ENCODE measurements around the gene MYBPC2. TPM values are rescaled to one million over a fixed set of nuclear protein-coding genes. Genes with fewer than 3 reads are reported as not detected.

MYBPC2 gene
- total RNA-seq, 2 donors from 2014 or later, result not detected

DNA sequence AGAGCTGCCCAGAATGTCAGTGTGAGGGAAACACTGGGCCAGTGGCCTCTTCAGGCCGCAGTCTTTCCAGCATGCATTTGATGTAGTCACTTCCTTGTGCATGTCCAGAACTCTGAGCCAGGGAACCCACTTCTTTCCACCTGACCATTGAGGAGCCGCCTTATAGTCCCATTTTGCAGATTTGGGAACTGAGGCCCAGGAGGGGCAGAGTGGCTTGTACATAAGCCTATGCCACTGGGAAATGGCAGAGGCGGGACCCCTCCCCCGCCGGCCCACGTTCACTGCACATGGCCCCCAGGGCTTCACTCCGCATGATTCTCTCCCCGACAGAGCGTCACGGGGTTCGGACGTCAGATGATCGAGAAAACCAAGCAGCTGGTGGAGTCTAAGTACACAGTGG, 19.6 kb upstream of the MYBPC2 start:
- no peak overlapping the region for H3K4me3 ChIP-seq
- H3K9ac ChIP-seq (ENCODE audit: low read depth in 2 of 2, low read length in 2 of 2), result no peak overlapping the region
- H3K9me3 ChIP-seq, result no peaks in the 10 kb centered on the region
- no peaks in the 10 kb centered on the region for H3K36me3 ChIP-seq
- TF ChIP-seq, protein P1, sequence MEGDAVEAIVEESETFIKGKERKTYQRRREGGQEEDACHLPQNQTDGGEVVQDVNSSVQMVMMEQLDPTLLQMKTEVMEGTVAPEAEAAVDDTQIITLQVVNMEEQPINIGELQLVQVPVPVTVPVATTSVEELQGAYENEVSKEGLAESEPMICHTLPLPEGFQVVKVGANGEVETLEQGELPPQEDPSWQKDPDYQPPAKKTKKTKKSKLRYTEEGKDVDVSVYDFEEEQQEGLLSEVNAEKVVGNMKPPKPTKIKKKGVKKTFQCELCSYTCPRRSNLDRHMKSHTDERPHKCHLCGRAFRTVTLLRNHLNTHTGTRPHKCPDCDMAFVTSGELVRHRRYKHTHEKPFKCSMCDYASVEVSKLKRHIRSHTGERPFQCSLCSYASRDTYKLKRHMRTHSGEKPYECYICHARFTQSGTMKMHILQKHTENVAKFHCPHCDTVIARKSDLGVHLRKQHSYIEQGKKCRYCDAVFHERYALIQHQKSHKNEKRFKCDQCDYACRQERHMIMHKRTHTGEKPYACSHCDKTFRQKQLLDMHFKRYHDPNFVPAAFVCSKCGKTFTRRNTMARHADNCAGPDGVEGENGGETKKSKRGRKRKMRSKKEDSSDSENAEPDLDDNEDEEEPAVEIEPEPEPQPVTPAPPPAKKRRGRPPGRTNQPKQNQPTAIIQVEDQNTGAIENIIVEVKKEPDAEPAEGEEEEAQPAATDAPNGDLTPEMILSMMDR (IDR thresholded peaks at IDR 0.05), result no peak
- H3K27me3 ChIP-seq, result peaks cover 2% of the 10 kb centered on the region
- no peak for DNase-seq
- H3K4me1 ChIP-seq, result peaks cover 5% of the 10 kb centered on the region
- no peak overlapping the region for H3K27ac ChIP-seq
- intact Hi-C loops (cut with DNase I), result loop anchor here (5.0 kb wide), 1 partner anchor 46 kb away; the partner anchor contains the start of gene NAPSA

DNA sequence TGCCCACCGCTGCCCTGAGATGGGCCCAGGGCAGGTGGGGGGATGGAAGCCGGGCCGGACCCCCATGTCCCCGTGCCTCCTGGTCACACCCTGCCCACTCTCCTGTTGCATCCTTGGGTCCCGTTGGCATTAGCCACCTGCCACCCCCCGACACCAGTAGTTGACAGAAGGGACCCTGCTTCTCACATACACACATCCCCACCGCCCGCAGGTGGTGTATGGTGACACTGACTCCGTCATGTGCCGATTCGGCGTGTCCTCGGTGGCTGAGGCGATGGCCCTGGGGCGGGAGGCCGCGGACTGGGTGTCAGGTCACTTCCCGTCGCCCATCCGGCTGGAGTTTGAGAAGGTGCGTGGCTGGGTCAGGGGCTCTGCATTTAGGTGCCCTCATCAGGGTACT, 19.2 kb upstream of the MYBPC2 start:
- Histone ChIP-seq H3K4me1 (peaks cover 5% of the 10 kb centered on the region), H3K9ac (ENCODE audit: low read depth in 2 of 2, low read length in 2 of 2) (no peak overlapping the region), H3K27me3 (peaks cover 7% of the 10 kb centered on the region), H3K4me3 (no peak overlapping the region), H3K36me3 (no peaks in the 10 kb centered on the region), H3K27ac (no peak overlapping the region), H3K9me3 (no peaks in the 10 kb centered on the region)
- TF ChIP-seq, protein P1 (IDR thresholded peaks at IDR 0.05), result no peak
- intact Hi-C loops (cut with DNase I), result loop anchor here (5.0 kb wide), 1 partner anchor 46 kb away; the partner anchor contains the start of gene NAPSA
- no peak for DNase-seq

DNA sequence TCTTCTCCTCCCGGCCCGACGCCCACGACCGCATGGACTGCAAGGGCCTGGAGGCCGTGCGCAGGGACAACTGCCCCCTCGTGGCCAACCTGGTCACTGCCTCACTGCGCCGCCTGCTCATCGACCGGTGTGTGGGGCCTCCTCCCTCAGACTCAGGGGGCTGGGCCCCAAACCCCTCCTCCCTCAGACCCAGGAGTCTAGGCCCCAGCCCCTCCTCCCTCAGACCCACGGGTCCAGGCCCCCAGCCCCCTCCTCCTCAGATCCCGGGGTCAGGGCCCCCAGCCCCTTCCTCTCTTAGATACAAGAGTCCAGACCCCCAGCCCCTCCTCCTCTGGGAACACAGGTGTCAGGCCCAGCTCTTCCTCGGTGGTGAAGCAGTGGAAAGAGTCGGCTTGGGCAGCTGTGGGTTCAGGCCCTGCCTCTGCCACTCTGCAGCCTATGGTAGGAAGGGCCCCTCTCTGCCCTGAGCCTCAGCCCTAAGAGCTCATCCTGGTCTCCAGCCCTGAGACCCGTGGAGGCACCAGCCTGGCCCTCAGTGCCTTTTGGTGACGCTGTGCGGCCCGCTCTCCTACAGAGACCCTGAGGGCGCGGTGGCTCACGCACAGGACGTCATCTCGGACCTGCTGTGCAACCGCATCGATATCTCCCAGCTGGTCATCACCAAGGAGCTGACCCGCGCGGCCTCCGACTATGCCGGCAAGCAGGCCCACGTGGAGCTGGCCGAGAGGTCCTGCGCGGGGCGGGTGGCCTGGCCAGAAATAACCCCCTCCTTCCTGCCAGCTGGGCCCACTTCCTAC, 17.6 kb upstream of the MYBPC2 start:
- TF ChIP-seq, protein P1 (IDR thresholded peaks at IDR 0.05), result peak; percentile 92
- intact Hi-C loops (cut with DNase I), result loop anchor here (5.0 kb wide), 1 partner anchor 48 kb away; the partner anchor contains the start of gene NAPSA
- peaks cover 22% of the 10 kb centered on the region for H3K27me3 ChIP-seq
- peaks cover 5% of the 10 kb centered on the region for H3K4me1 ChIP-seq
- H3K27ac ChIP-seq, result no peak overlapping the region
- no peaks in the 10 kb centered on the region for H3K36me3 ChIP-seq
- peak; percentile 75 for DNase-seq
- no peak overlapping the region for H3K9ac ChIP-seq (ENCODE audit: low read depth in 2 of 2, low read length in 2 of 2)
- H3K4me3 ChIP-seq, result no peak overlapping the region
- no peaks in the 10 kb centered on the region for H3K9me3 ChIP-seq

DNA sequence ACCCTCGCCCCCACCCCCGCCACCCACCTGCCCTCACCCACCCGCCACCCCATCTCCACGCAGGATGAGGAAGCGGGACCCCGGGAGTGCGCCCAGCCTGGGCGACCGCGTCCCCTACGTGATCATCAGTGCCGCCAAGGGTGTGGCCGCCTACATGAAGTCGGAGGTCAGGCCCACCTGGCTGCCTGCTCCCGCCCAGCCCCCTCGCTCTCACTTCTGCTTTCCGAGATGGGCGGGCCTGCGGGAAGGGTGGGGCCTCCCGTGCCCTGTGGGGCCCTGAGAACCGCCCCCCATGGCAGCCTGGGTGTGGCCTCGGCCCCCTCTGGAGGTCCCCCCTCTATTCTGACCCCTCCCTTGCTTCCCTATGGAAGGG, 17.0 kb upstream of the MYBPC2 start:
- intact Hi-C loops (cut with DNase I), result no loop called here
- Histone ChIP-seq H3K36me3 (no peaks in the 10 kb centered on the region), H3K4me3 (no peak overlapping the region)

DNA sequence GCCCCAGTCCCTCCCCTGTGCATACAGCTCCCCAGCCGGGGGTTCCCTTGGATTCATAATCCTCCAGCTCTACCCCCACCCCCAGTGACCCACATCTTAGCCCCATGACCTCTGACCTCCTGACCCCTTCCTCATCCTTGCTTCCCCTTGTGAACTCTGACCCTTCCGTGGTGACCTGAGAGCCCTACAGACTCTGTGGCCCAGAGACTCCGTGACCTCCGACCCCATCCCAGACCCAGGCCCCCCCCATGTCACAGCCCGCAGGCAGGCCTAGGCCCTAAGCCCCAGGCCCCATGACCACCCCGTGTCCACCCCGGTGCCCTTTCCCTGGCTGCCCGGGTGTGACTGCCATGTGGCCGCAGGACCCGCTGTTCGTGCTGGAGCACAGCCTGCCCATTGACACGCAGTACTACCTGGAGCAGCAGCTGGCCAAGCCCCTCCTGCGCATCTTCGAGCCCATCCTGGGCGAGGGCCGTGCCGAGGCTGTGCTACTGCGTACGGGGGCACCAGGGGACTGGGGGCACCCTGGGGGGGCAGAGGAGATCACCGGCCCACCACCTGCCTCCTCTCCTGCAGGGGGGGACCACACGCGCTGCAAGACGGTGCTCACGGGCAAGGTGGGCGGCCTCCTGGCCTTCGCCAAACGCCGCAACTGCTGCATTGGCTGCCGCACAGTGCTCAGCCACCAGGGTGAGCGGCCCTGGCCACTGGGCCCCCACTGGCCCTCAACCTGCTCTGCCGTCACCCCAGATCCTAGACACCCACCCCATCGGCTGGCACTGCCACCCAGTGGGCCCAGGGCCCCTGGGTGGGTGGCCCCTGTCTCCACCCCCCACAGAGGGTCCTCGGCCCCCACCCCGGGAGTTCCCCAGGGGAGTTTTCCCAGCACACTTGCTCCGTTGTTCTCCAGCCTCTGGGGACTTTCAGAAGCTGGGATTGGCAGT, 16.4 kb upstream of the MYBPC2 start:
- intact Hi-C loops (cut with DNase I), result no loop called here
- Histone ChIP-seq H3K27me3 (peaks cover 25% of the 10 kb centered on the region), H3K36me3 (no peaks in the 10 kb centered on the region), H3K9me3 (no peaks in the 10 kb centered on the region), H3K9ac (ENCODE audit: low read depth in 2 of 2, low read length in 2 of 2) (no peak overlapping the region), H3K27ac (no peak overlapping the region), H3K4me1 (peaks cover 5% of the 10 kb centered on the region), H3K4me3 (no peak overlapping the region)
- TF ChIP-seq, protein P1 (IDR thresholded peaks at IDR 0.05), result no peak
- DNase-seq, result no peak

More for the DNA sequence above, 17.0 kb upstream of the MYBPC2 start:
- no peaks in the 10 kb centered on the region for H3K9me3 ChIP-seq
- peak; percentile 59 for DNase-seq
- H3K9ac ChIP-seq (ENCODE audit: low read depth in 2 of 2, low read length in 2 of 2), result no peak overlapping the region
- TF ChIP-seq, protein P1 (IDR thresholded peaks at IDR 0.05), result no peak
- H3K27me3 ChIP-seq, result peaks cover 25% of the 10 kb centered on the region
- H3K4me1 ChIP-seq, result peaks cover 5% of the 10 kb centered on the region
- no peak overlapping the region for H3K27ac ChIP-seq

Data from colonic mucosa (tissue), 4 donors.